ENCODE measurements around the gene CCL3. TPM values are rescaled to one million over a fixed set of nuclear protein-coding genes. Genes with fewer than 3 reads are reported as not detected.
"Not testable (repeated sequence)": the region's sequence is repeated elsewhere in the genome, so short reads cannot be mapped to it uniquely, and the experiment has no call there.

The CCL3 gene
- total RNA-seq, 1 donor from 2014 or later = not detected

- Histone ChIP-seq H3K27ac (no peak overlapping the region), H3K27me3 (no peaks in the 10 kb centered on the region), H3K4me3 (no peak overlapping the region), H3K9me3 (no peaks in the 10 kb centered on the region), H3K4me1 (no peaks in the 10 kb centered on the region), H3K36me3 (no peaks in the 10 kb centered on the region)
- TF ChIP-seq CTCF (IDR thresholded peaks at IDR 0.05) = no peak
- intact Hi-C loops (cut with DNase I) = no loop called here
- no peak for DNase-seq (ENCODE audit: low spot score in 2 of 2)
These were observed 6.0 kb upstream of the CCL3 start for GRCh38 chr17:36095992-36096391.

- Histone ChIP-seq H3K4me1 (no peaks in the 10 kb centered on the region), H3K27ac (no peak overlapping the region), H3K27me3 (no peaks in the 10 kb centered on the region), H3K36me3 (no peaks in the 10 kb centered on the region), H3K4me3 (no peak overlapping the region), H3K9me3 (no peaks in the 10 kb centered on the region)
- no peak for DNase-seq (ENCODE audit: low spot score in 2 of 2)
- TF ChIP-seq CTCF (IDR thresholded peaks at IDR 0.05) = no peak
- intact Hi-C loops (cut with DNase I) = no loop called here
These were observed 4.8 kb upstream of the CCL3 start for GRCh38 chr17:36094746-36095145.

- TF ChIP-seq CTCF (IDR thresholded peaks at IDR 0.05) = no peak
These were observed 4.3 kb upstream of the CCL3 start for GRCh38 chr17:36094232-36094631.

GRCh38 chr17:36092715-36093114, 2.8 kb upstream of the CCL3 start:
- intact Hi-C loops (cut with DNase I); H3K27me3 ChIP-seq; H3K36me3 ChIP-seq; DNase-seq (ENCODE audit: low spot score in 2 of 2); H3K9me3 ChIP-seq; H3K4me3 ChIP-seq; H3K4me1 ChIP-seq; H3K27ac ChIP-seq: not testable (repeated sequence)

More at GRCh38 chr17:36094232-36094631, 4.3 kb upstream of the CCL3 start:
- Histone ChIP-seq H3K9me3 (no peaks in the 10 kb centered on the region), H3K4me1 (no peaks in the 10 kb centered on the region), H3K36me3 (no peaks in the 10 kb centered on the region), H3K27ac (no peak overlapping the region), H3K27me3 (no peaks in the 10 kb centered on the region), H3K4me3 (no peak overlapping the region)
- intact Hi-C loops (cut with DNase I) = no loop called here
- DNase-seq (ENCODE audit: low spot score in 2 of 2) = no peak

GRCh38 chr17:36092230-36092629, 2.3 kb upstream of the CCL3 start:
- no peaks in the 10 kb centered on the region for H3K27me3 ChIP-seq
- H3K4me1 ChIP-seq = no peaks in the 10 kb centered on the region
- TF ChIP-seq CTCF (IDR thresholded peaks at IDR 0.05) = no peak
- no peak for DNase-seq (ENCODE audit: low spot score in 2 of 2)
- H3K9me3 ChIP-seq = no peaks in the 10 kb centered on the region
- H3K36me3 ChIP-seq = no peaks in the 10 kb centered on the region
- H3K27ac ChIP-seq = no peak overlapping the region
- no peak overlapping the region for H3K4me3 ChIP-seq
- intact Hi-C loops (cut with DNase I) = no loop called here

GRCh38 chr17:36089339-36089865, 541 bp downstream of the CCL3 start:
- Histone ChIP-seq H3K4me1 (no peaks in the 10 kb centered on the region), H3K4me3 (no peak overlapping the region)
- intact Hi-C loops (cut with DNase I) = no loop called here

More at GRCh38 chr17:36089339-36089865, 541 bp downstream of the CCL3 start:
- Histone ChIP-seq H3K27me3 (no peaks in the 10 kb centered on the region), H3K27ac (no peak overlapping the region), H3K9me3 (no peaks in the 10 kb centered on the region), H3K36me3 (no peaks in the 10 kb centered on the region)
- TF ChIP-seq CTCF (IDR thresholded peaks at IDR 0.05) = no peak
- no peak for DNase-seq (ENCODE audit: low spot score in 2 of 2)

Measured in ascending aorta (tissue), 2 donors.